Naive thymus-derived CD4-positive, alpha-beta T cell (primary cell): ENCODE results near the gene AMBRA1. TPM values are rescaled to one million over a fixed set of nuclear protein-coding genes. Genes with fewer than 3 reads are reported as not detected.

Source experiments
- ATAC-seq: fragments of 150-1000 bp; cut with Tn5 transposase; 2 replicates; pipeline ENCODE4 v1.10.0; 2021; ENCODE audit warnings: mild to moderate bottlenecking, moderate library complexity
- CTCF ChIA-PET: fragments of 350-600 bp; sonication (Branson Sonifier 250); formaldehyde crosslinking; loops from one replicate; lab custom pipeline; 2021; ENCODE audit warnings: antibody characterized with exemption; lab: Charles Lee
- POLR2A ChIA-PET: fragments of 350-600 bp; sonication (Branson Sonifier 250); formaldehyde crosslinking; loops from one replicate; lab custom pipeline; 2021; ENCODE audit warnings: antibody characterized with exemption, inconsistent platforms; lab: Charles Lee
- DNase-seq, 9 donors: peaks; one replicate each; pipeline versions ENCODE4 v3.0.0 to v3.0.0-alpha.2; 2020 to 2022; ENCODE audit warnings: mixed read lengths in 1 of 9
- H3K27ac ChIP-seq: one replicate; pipeline ENCODE4 v1.7.0; 2013; ENCODE audit warnings: mild to moderate bottlenecking, low read depth, low read length, moderate library complexity
- H3K27me3 ChIP-seq, 2 donors: one replicate each; pipeline ENCODE4 v1.7.0; 2013; ENCODE audit warnings: low read length in 2 of 2, mild to moderate bottlenecking in 2 of 2, moderate library complexity in 2 of 2; ENCODE audit not compliant: control insufficient read depth in 2 of 2, insufficient read depth in 2 of 2
- H3K36me3 ChIP-seq, 3 experiments: 1 replicate in 2 of 3; 2 replicates in 1 of 3; pipeline ENCODE4 v1.7.0; 2013; ENCODE audit warnings: low read length in 3 of 3, mild to moderate bottlenecking in 3 of 3, moderate library complexity in 1 of 3; ENCODE audit not compliant: insufficient read depth in 3 of 3, control insufficient read depth in 2 of 3
- H3K4me1 ChIP-seq, 2 donors: one replicate each; pipeline ENCODE4 v1.7.0; 2013; ENCODE audit warnings: low read length in 2 of 2, mild to moderate bottlenecking in 2 of 2, moderate library complexity in 1 of 2; ENCODE audit not compliant: control insufficient read depth in 2 of 2, insufficient read depth in 2 of 2
- H3K4me3 ChIP-seq: 2 replicates; pipeline ENCODE4 v1.7.0; 2013; ENCODE audit warnings: mild to moderate bottlenecking, low read length
- H3K9me3 ChIP-seq, 3 experiments: 1 replicate in 2 of 3; 2 replicates in 1 of 3; pipeline ENCODE4 v1.7.0; 2013; ENCODE audit warnings: low read length in 3 of 3; ENCODE audit not compliant: control insufficient read depth in 2 of 3
- H3K27ac Mint-ChIP-seq, 9 donors: one replicate each; pipeline ENCODE4 v1.8.0; 2020 to 2022; ENCODE audit warnings: mixed read lengths in 9 of 9, mild to moderate bottlenecking in 8 of 9, moderate library complexity in 5 of 9, inconsistent platforms in 2 of 9
- H3K27me3 Mint-ChIP-seq, 5 donors: one replicate each; pipeline ENCODE4 v1.8.0; 2021 to 2022; ENCODE audit warnings: mixed read lengths in 5 of 5, mild to moderate bottlenecking in 1 of 5
- H3K36me3 Mint-ChIP-seq, 5 donors: one replicate each; pipeline ENCODE4 v1.8.0; 2020 to 2022; ENCODE audit warnings: mixed read lengths in 5 of 5, mild to moderate bottlenecking in 3 of 5, inconsistent platforms in 1 of 5
- H3K4me1 Mint-ChIP-seq, 7 donors: one replicate each; pipeline ENCODE4 v1.8.0; 2020 to 2022; ENCODE audit warnings: mixed read lengths in 7 of 7, mild to moderate bottlenecking in 3 of 7, inconsistent platforms in 1 of 7
- H3K4me3 Mint-ChIP-seq, 10 donors: one replicate each; pipeline ENCODE4 v1.8.0; 2020 to 2022; ENCODE audit warnings: mild to moderate bottlenecking in 10 of 10, mixed read lengths in 10 of 10, moderate library complexity in 6 of 10, inconsistent platforms in 2 of 10
- H3K9me3 Mint-ChIP-seq, 11 donors: one replicate each; pipeline ENCODE4 v1.8.0; 2020 to 2022; ENCODE audit warnings: mixed read lengths in 11 of 11, mild to moderate bottlenecking in 4 of 11, inconsistent platforms in 1 of 11, moderate library complexity in 1 of 11
- intact Hi-C, 2 donors: fragments of 100-400 bp; cut with micrococcal nuclease; formaldehyde crosslinking; loops; one replicate each; pipeline ENCODE4 v1.15.1; 2023
- polyA plus RNA-seq, 2 donors: library from polyadenylated mRNA; unstranded; fragments of 300-500 nt; fragmentation: Illumina TruSeq; gene quantifications; one replicate each; pipeline ENCODE4 v1.2.3, GENCODE V29; 2021
- total RNA-seq, 6 experiments: library from RNA in 5 of 6; stranded (reverse) in 5 of 6; gene quantifications; 1 replicate in 5 of 6; 2 replicates in 1 of 6; pipeline ENCODE4 v1.2.3 and lab custom pipeline; 2021 to 2026

Gene AMBRA1
- total and polyA plus RNA-seq, 7 experiments from 2014 or later, result 8.9 to 48.7 (median 41.2) TPM

GRCh38 chr11:46630237-46630636 lies 36.4 kb upstream of the AMBRA1 start:
- H3K9me3 ChIP-seq, result no peaks in the 10 kb centered on the region
- POLR2A ChIA-PET, result no interaction called here
- ATAC-seq, result no peak
- no peak for DNase-seq
- Mint-ChIP-seq H3K27me3 (no peaks in the 10 kb centered on the region), H3K9me3 (no peaks in the 10 kb centered on the region), H3K4me1 (peaks cover 7 to 29% (median 18%) of the 10 kb centered on the region in 7 donors), H3K36me3 (peaks cover 3 to 30% (median 9%) of the 10 kb centered on the region in 5 donors), H3K4me3 (no peak overlapping the region), H3K27ac (no peak overlapping the region)
- H3K4me3 ChIP-seq, result no peak overlapping the region
- H3K27me3 ChIP-seq, result no peaks in the 10 kb centered on the region
- intact Hi-C loops, result no loop called here
- H3K27ac ChIP-seq, result no peak overlapping the region
- peaks cover 3 to 46% (median 7%) of the 10 kb centered on the region in 3 experiments for H3K36me3 ChIP-seq
- CTCF ChIA-PET, result no interaction called here
- H3K4me1 ChIP-seq, result no peaks in the 10 kb centered on the region

DNA sequence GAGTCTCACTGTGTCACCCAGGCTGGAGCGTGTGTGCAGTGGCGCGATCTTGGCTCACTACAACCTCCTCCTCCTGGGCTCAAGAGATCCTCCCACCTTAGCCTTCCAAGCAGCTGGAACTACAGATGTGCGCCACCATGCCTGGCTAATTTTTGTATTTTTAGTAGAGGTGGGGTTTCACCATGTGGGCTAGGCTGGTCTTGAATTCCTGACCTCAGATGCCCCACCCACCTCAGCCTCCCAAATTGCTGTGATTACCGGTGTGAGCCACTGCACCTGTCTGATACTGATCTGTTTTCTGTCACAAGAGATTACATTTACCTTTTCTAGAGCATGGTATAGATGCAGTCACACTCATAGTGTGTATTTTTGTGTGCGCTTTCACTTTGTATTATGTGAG lies 35.1 kb upstream of the AMBRA1 start:
- Mint-ChIP-seq H3K27me3 (no peaks in the 10 kb centered on the region), H3K36me3 (peaks cover 3 to 30% (median 14%) of the 10 kb centered on the region in 5 donors), H3K27ac (peak overlapping the region in 1 of 9 donors; percentile 7), H3K9me3 (no peaks in the 10 kb centered on the region), H3K4me1 (peaks cover 10 to 39% (median 21%) of the 10 kb centered on the region in 7 donors), H3K4me3 (no peak overlapping the region)
- no peaks in the 10 kb centered on the region for H3K4me1 ChIP-seq
- no peak for DNase-seq
- ChIA-PET CTCF (no interaction called here), POLR2A (no interaction called here)
- no peak overlapping the region for H3K4me3 ChIP-seq
- H3K27me3 ChIP-seq, result no peaks in the 10 kb centered on the region
- H3K27ac ChIP-seq, result no peak overlapping the region
- peaks cover 3 to 58% (median 8%) of the 10 kb centered on the region in 3 experiments for H3K36me3 ChIP-seq
- no peak for ATAC-seq
- intact Hi-C loops, result no loop called here
- no peaks in the 10 kb centered on the region for H3K9me3 ChIP-seq

DNA sequence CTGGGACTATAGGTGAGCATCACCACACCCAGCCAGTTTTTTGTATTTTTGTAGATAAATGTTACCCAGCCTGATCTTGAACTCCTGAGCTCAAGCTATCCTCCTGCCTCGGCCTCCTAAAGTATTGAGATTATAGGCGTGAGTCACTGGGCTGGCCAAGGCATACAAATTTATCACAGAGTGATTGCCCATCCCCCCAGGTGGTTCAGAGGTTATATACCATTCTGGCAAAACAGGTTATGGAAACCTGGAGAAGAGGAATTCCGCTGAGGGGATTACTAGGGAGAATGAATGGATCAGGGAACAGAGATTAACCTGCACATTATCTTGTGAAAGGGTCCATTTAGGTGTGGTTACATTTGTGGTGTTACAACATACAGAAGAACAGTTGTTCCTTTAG lies 31.6 kb upstream of the AMBRA1 start:
- DNase-seq (no peak), ATAC-seq (no peak)
- Mint-ChIP-seq H3K4me3 (peak overlapping the region in 1 of 10 donors; percentile 10), H3K36me3 (peaks cover 0 to 31% (median 19%) of the 10 kb centered on the region in 5 donors), H3K4me1 (peaks cover 11 to 53% (median 36%) of the 10 kb centered on the region in 7 donors), H3K9me3 (no peaks in the 10 kb centered on the region), H3K27ac (peak overlapping the region in 2 of 9 donors; percentile 10 to 45), H3K27me3 (no peaks in the 10 kb centered on the region)
- Histone ChIP-seq H3K4me3 (no peak overlapping the region), H3K27me3 (no peaks in the 10 kb centered on the region), H3K36me3 (peaks cover 7 to 52% (median 8%) of the 10 kb centered on the region in 3 experiments), H3K9me3 (no peaks in the 10 kb centered on the region), H3K4me1 (no peaks in the 10 kb centered on the region), H3K27ac (no peak overlapping the region)
- ChIA-PET CTCF (no interaction called here), POLR2A (interaction anchor here (0.6 to 1.0 kb wide), 2 partner anchors 8 to 269 kb away, joined by 4 read pairs; partner anchors contain the start of genes ATG13 and HARBI1)
- intact Hi-C loops, result no loop called here

DNA sequence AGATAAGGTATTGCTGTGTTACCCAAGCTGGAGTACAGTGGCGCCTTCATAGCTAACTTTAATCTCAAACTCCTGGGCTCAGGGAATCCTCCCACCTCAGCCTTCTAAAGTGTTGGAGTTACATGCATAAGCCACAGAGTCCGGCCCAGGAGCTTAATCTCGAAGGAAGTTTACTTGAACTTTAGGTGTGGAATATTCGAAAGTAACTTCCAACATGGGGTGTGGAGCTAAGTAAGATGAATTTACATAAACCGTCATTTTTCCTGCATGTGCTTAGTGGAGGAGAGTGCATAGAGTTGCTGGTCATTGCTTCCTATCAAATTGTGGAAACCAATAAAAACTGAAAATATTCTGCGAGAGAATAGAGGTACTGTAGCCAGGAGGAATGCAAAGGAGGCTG lies 25.0 kb upstream of the AMBRA1 start:
- H3K4me1 Mint-ChIP-seq, result peaks cover 24 to 59% (median 42%) of the 10 kb centered on the region in 7 donors
- H3K27ac Mint-ChIP-seq, result peak overlapping the region in 7 of 9 donors; percentile 32 to 100 (median 95)

DNA sequence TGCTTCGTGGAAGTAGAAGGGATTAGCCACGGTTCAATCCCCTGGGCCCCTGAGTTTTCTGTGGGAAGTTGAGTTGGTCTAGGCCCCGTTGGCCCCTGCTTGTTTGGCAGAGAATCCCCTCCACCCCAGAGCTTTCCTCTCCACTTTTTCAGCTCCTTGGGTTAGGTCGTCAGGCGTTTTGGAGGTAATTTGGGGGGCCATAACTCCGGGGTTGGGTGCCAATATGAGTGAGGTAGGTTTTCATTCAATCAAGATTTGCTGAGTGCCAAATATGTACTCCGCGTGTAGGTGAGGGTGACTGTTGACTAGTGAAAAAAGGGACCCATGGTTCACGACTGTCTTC lies 24.1 kb upstream of the AMBRA1 start:
- Histone ChIP-seq H3K27ac (peak overlapping the region; percentile 100), H3K4me1 (peaks cover 17 to 27% of the 10 kb centered on the region in 2 donors), H3K4me3 (peak overlapping the region; percentile 99), H3K36me3 (peaks cover 0 to 16% (median 4%) of the 10 kb centered on the region in 3 experiments), H3K27me3 (no peaks in the 10 kb centered on the region), H3K9me3 (no peaks in the 10 kb centered on the region)
- H3K4me3 Mint-ChIP-seq, result peak overlapping the region; percentile 93 to 99 (median 96)
- intact Hi-C loops, result loop anchor here (1.0 to 10.0 kb wide), 24 partner anchors 24 to 1148 kb away; partner anchors contain the start of genes AMBRA1 (in 2 of the 2), ARHGAP1 (in 2 of the 2), DGKZ (in 2 of the 2) and CELF1 (in 1 of the 2)
- peak overlapping the region; percentile 95 to 100 (median 99) for H3K27ac Mint-ChIP-seq
- H3K27me3 Mint-ChIP-seq, result no peaks in the 10 kb centered on the region
- CTCF ChIA-PET, result interaction anchor here (0.7 to 1.6 kb wide), 12 partner anchors 10 to 378 kb away, joined by 3 to 6 read pairs (median 4); partner anchors contain the start of gene AMBRA1
- no peak for ATAC-seq
- peaks cover 26 to 59% (median 42%) of the 10 kb centered on the region in 7 donors for H3K4me1 Mint-ChIP-seq
- H3K9me3 Mint-ChIP-seq, result peaks cover 0 to 5% (median 0%) of the 10 kb centered on the region in 11 donors
- H3K36me3 Mint-ChIP-seq, result peaks cover 0 to 14% (median 13%) of the 10 kb centered on the region in 5 donors
- no peak for DNase-seq
- POLR2A ChIA-PET, result interaction anchor here (0.8 to 2.9 kb wide), 15 partner anchors 9 to 514 kb away, joined by 3 to 21 read pairs (median 3); partner anchors contain the start of genes AMBRA1, ARHGAP1, DGKZ and ZNF408

More for the DNA sequence above, 25.0 kb upstream of the AMBRA1 start:
- intact Hi-C loops, result loop anchor here (5.0 to 10.0 kb wide), 6 partner anchors 227 to 936 kb away; partner anchors contain the start of genes CELF1 (in 1 of the 2), CHRM4 (in 1 of the 2), CSTPP1 (in 1 of the 2) and DDB2 (in 1 of the 2)
- H3K36me3 Mint-ChIP-seq, result peaks cover 0 to 14% (median 13%) of the 10 kb centered on the region in 5 donors
- peaks cover 17 to 27% of the 10 kb centered on the region in 2 donors for H3K4me1 ChIP-seq
- H3K27ac ChIP-seq, result no peak overlapping the region
- H3K27me3 ChIP-seq, result no peaks in the 10 kb centered on the region
- H3K36me3 ChIP-seq, result peaks cover 0 to 18% (median 4%) of the 10 kb centered on the region in 3 experiments
- H3K9me3 ChIP-seq, result no peaks in the 10 kb centered on the region
- no peaks in the 10 kb centered on the region for H3K27me3 Mint-ChIP-seq
- peak overlapping the region in 9 of 10 donors; percentile 93 to 99 (median 95) for H3K4me3 Mint-ChIP-seq
- ATAC-seq (no peak), DNase-seq (no peak)
- ChIA-PET POLR2A (interaction anchor here (0.6 to 2.9 kb wide), 11 partner anchors 10 to 755 kb away, joined by 3 to 21 read pairs (median 4); partner anchors contain the start of genes AMBRA1, ARHGAP1 and ZNF408), CTCF (interaction anchor here (0.7 to 1.6 kb wide), 5 partner anchors 11 to 129 kb away, joined by 3 to 6 read pairs (median 4); partner anchors contain the start of gene AMBRA1)
- H3K4me3 ChIP-seq, result no peak overlapping the region
- H3K9me3 Mint-ChIP-seq, result peaks cover 0 to 5% (median 0%) of the 10 kb centered on the region in 11 donors

DNA sequence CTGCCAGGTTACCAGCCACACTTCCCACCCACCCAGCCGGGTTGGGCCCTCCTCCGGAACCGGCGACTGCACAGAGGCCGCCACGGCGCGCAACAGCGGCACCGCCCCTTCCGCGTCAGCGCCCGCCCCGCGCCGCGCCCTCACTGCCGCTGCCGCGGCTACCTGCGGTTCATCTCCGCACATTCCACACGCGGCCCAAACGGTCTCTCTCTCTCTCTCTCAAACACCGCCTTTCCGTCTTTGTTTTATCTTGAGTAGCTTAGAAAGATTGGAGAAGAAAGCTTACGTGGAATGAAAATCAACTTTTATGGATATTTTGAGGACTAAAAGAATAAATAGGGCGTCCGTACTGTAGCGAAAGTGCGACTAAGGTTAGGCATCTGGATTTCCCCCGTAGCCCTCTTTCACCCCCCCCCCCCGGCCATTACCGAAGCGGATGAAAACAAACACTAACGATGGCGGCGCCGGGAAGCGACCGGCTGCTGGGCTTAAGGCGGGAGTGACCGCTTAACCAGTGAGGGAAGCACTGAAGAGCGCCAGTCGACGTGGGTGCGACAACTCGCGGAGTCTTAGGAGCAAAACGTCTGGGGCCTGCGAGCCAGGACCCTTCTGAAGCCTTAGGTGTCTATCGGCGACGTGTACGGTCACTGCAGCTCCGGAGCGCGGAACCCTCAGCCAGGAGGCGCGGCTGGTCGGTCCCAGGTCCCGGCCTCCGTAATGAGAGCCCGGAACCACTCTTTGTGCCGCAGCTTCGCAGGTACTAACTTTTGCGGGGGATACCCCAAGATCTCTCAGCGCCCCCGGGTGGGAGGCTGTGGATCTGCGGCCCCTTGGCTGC lies 23.5 kb upstream of the AMBRA1 start, which contains the start of the genes ATG13 and HARBI1:
Gene ATG13 (plus strand): TSS at position 420 of the 838 bp plus-strand sequence. CDS start 26,739 bp downstream, outside the sequence.
Gene HARBI1 (minus strand): TSS at position 94 of the 838 bp plus-strand sequence. CDS start 990 bp downstream, outside the sequence.
- Histone ChIP-seq H3K9me3 (no peaks in the 10 kb centered on the region), H3K27ac (peak within 1 kb of the TSS; percentile 100), H3K27me3 (no peaks in the 10 kb centered on the region), H3K4me1 (peaks cover 17 to 27% of the 10 kb centered on the region in 2 donors), H3K36me3 (peaks cover 0 to 14% (median 4%) of the 10 kb centered on the region in 3 experiments), H3K4me3 (peak within 1 kb of the TSS; percentile 99)
- DNase-seq, result peak; percentile 89 to 95 (median 94)
- H3K9me3 Mint-ChIP-seq, result peaks cover 0 to 5% (median 0%) of the 10 kb centered on the region in 11 donors
- no peaks in the 10 kb centered on the region for H3K27me3 Mint-ChIP-seq
- H3K4me3 Mint-ChIP-seq, result peak within 1 kb of the TSS; percentile 93 to 99 (median 96)
- peaks cover 0 to 13% (median 9%) of the 10 kb centered on the region in 5 donors for H3K36me3 Mint-ChIP-seq
- H3K27ac Mint-ChIP-seq, result peak within 1 kb of the TSS; percentile 95 to 100 (median 99)
- intact Hi-C loops, result loop anchor here (1.0 to 10.0 kb wide), 24 partner anchors 23 to 1149 kb away; partner anchors contain the start of genes AMBRA1 (in 2 of the 2), ARHGAP1 (in 2 of the 2), DGKZ (in 2 of the 2) and CELF1 (in 1 of the 2)
- peak; percentile 96 for ATAC-seq
- H3K4me1 Mint-ChIP-seq, result peaks cover 26 to 55% (median 42%) of the 10 kb centered on the region in 7 donors
- POLR2A ChIA-PET, result interaction anchor here (0.5 to 2.9 kb wide), 20 partner anchors 8 to 771 kb away, joined by 3 to 21 read pairs (median 3); partner anchors contain the start of genes AMBRA1, ARHGAP1, DGKZ and ZNF408
- CTCF ChIA-PET, result interaction anchor here (0.7 to 1.6 kb wide), 9 partner anchors 16 to 377 kb away, joined by 3 to 5 read pairs (median 3); partner anchors contain the start of gene AMBRA1
